GM18502 (cell line): ENCODE measurements around the gene SAMD8.
"Not testable (repeated sequence)": the region's sequence is repeated elsewhere in the genome, so short reads cannot be mapped to it uniquely, and the experiment has no call there.

Source experiments
- ATAC-seq: cut with Tn5 transposase; IDR thresholded peaks from one replicate; pipeline ENCODE4 v1.9.1; 2021; ENCODE audit warnings: mild to moderate bottlenecking; ENCODE audit not compliant: unreplicated experiment, poor library complexity

Gene SAMD8

DNA sequence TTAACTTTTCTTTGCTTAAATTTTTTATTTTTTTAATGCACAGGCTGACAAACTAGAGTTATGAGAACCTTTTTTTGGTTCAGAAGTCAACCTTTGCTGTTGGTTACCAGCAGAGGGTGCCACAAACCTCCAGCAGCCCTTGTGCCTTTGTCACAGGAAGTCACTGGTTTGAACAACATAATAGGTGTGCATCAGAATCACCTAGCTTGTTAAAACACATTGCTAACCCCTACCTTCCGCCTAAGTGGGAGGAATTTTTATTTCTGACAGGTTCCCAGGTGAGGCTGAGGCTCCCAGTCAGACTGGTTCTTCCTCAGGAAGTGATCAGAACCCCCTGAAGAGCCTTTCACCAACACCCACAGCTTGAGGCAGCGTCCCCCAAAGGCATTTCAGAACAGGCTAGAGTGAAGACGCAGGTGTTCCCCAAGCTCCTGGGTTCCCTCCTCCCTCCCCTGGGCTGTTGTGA lies 76.5 kb downstream of the SAMD8 start:
- no peak for ATAC-seq

DNA sequence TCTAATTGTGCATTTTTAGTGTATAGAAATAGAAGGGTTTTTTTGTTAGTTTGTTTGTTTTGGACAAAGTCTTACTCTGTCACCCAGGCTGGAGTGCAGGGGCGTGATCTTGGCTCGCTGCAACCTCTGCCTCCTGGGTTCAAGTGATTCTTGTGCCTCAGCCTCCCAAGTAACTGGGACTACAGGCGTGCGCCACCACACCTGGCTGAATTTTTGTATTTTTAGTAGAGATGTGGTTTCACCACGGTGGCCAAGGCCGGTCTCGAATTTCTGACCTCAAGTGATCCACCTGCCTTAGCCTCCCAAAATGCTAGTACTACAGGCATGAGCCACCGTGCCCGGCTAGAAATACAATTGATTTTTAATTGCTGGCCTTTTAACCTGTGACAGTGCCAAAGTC lies 77.1 kb downstream of the SAMD8 start:
- not testable (repeated sequence) for ATAC-seq

GRCh38 chr10:75189266-75190096 lies 78.0 kb downstream of the SAMD8 start:
- no peak for ATAC-seq

GRCh38 chr10:75191821-75192568 lies 80.5 kb downstream of the SAMD8 start:
- ATAC-seq = no peak

- not testable (repeated sequence) for ATAC-seq
These were observed 83.2 kb downstream of the SAMD8 start for GRCh38 chr10:75194625-75195024.

DNA sequence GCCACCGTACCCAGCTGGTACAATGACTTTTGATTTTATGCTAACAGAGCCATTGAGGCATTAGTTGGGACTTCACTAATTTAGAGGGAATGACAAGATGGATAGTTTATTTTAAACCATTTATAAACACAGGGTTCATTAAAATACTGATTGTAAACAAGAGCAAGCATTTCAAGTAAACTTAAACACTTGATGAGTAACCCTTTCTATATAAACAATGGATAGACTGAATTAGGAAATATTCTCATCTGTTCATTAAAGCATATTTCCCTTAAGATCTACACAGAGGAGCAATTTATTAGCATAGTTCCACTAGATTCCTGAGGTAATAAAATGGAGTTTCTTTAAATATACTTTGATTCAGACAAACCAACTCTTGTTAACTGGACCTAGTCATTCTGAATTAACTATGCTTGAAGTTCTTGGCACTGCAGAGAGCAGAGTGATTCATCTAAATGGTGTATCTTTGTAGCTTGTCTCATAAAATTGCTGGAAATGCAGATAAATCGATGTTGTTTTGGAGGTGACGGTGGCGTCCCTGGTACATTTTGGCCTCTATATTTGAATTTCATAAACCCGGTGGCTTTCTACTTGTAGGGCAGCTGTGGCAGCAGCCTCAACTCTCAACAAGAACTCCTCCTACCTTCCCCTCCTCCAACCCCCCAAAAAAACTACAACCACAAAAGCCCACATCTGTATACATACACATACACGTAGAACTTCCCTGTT lies 83.7 kb downstream of the SAMD8 start:
- ATAC-seq = no peak

DNA sequence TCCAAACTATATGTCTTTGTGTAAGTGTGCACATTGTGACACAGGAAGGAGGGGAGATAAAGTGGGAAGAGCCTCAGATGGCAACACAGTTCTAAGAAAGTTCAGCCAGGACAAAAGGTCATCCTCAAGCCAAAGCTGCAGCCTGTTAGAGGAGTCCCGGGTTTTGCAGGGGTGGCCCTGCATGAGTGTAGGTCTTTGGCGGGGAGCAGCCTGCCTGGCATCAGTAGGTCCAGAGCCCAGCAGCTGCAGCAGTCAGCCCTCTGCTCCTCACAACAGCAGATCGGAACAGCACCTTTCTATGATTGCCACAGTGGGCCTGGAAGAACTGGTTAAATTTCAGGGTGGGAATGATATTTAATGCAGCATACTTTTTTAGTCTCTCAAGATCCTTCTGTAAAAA lies 85.6 kb downstream of the SAMD8 start:
- no peak for ATAC-seq

DNA sequence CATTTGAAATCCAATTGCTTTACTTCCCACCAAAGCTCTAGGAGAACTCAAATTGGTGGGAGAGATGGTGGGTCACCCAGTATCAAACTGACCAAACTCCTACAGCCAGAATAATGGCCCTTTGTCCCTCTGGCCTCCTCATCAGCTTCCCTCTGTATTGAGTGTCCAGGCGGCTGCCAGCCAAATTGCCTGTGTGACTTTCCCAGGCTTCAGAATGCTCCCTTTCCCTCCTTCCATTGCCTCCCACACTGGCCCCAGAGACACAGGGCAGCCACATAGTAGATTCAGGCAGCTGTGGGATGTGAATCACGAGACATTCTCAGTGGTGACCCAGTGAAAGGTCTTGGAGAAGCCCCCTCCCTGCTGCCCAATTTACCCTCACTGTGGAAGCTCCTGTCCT lies 86.5 kb downstream of the SAMD8 start:
- no peak for ATAC-seq

DNA sequence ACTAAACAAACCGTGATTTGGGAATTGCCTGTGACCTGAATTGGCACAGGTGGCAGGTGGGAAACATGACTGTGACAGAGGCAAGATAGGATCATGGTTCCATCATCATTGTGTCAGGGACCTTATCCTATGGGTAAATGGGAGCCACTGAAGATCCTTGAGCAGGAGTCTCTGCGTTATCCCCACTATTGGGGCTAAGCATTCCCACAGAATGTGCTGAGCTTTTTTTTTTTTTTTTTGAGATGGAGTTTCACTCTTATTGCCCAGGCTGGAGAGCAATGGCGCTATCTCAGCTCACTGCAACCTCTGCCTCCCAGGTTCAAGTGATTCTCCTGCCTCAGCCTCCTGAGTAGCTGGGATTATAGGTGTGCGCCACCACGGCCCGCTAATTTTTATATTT lies 88.5 kb downstream of the SAMD8 start:
- ATAC-seq = not testable (repeated sequence)

DNA sequence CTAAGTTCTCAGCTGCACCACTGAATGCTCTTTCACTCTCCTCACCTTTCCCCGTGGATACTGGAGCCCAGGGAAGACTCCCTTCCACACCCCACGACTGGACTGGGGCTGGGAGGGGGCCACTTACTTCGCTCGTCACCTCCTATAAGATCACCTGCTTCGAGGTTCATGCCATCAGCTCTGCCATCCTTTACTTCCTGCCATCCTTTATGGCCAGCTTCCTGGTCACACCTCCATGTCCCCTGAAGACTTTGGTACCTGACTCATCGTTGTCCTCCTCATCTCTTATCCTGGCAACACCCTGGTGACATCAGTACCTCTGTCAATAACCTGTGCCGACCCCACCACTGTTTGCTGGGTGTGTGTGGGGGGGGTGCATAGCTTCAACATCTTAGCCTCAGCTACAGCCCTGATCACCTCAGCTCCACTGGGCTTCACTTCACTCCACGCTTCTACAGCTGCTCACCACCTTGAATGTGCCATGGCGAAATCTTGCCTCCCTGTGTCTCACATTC lies 90.4 kb downstream of the SAMD8 start:
- no peak for ATAC-seq

- ATAC-seq = no peak
These were observed 91.0 kb downstream of the SAMD8 start for GRCh38 chr10:75202321-75203045.

GRCh38 chr10:75203046-75203620 lies 91.7 kb downstream of the SAMD8 start:
- not testable (repeated sequence) for ATAC-seq

DNA sequence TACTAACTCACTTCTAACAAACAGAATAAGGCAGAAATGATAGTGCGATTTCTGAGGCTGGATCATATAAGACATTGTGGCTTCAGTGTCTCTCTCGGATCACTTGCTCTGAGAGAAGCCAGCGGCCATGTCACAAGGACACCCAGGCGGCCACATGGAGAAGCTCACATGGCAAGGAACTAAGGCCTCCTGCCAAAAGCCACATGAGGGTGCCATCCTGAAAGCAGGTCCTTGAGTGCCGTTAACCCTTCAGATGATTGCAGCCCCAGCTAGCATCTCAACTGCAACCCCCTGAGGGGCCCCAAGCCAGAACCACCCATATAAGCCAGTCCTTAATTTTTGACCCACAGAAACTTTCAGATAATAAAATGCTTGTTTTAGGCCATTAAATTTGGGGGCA lies 92.3 kb downstream of the SAMD8 start:
- no peak for ATAC-seq

GRCh38 chr10:75205908-75206307 lies 94.5 kb downstream of the SAMD8 start:
- ATAC-seq = no peak

DNA sequence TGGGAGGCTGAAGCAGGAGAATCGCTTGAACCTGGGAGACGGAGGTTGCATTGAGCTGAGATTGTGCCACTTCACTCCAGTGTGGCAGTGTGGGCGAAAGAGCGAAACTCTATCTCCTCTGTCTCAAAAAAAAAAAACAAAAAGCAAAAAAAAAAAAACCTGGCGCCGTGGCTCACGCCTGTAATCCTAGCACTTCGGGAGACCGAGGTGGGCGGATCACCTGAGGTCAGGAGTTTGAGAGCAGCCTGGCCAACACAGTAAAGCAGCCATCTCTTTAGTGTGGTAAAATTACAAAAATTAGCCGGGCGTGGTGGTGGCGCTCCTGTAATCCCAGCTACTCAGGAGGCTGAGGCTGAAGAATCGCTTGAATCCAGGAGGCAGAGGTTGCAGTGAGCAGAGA lies 95.2 kb downstream of the SAMD8 start:
- ATAC-seq = not testable (repeated sequence)

DNA sequence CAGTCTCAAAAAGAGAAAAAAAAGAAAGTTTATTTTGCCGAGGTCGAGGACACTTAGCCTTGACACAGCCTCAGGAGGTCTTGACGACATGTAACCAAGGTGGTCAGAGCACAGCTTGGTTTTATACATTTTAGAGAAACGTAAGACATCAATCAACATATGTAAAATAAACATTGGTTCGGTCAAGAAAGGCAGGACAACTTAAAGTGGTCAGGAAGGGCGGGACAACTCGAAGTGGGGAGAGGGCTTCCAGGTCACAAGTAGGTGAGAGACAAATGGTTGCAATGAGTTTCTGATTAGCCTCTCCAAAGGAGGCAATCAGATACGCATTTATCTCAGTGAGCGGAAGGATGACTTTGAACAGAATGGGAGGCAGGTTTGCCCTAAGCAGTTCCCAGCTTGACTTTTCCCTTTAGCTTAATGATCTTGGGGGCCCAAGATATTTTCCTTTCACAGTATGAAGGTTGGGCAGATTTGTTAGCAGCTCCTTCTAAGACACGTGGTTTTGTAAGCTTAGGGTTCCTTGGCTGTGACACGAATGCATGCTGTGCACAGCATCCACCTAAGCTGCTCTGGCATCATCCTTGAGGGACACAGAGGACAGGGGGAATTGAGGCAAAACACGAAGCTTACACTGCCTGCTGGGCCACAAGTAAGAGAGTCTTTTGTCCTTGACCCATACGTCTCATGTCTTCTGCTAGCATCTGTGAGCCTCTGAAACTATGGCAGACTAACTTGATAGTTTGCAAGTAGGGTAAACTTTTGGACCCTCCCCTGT lies 95.8 kb downstream of the SAMD8 start:
- ATAC-seq = no peak

GRCh38 chr10:75207857-75208144 lies 96.3 kb downstream of the SAMD8 start:
- no peak for ATAC-seq

- ATAC-seq = no peak
These were observed 96.7 kb downstream of the SAMD8 start for GRCh38 chr10:75208181-75208580.
